IMR-90 (cell line): ENCODE data around the gene RAI14. TPM values are rescaled to one million over a fixed set of nuclear protein-coding genes. Genes with fewer than 3 reads are reported as not detected.

ENCODE experiments used
- ATAC-seq: fragments of 200-7000 bp; cut with Tn5 transposase; 2 replicates; pipeline ENCODE4 v1.9.1; 2020; ENCODE audit warnings: low read depth, mild to moderate bottlenecking, moderate library complexity
- BruUV-seq: library from RNA; stranded (reverse); fragments of 400-500 nt; replicated peaks from 2 replicates; lab custom pipeline; 2021; lab: Mats Ljungman, UMichigan
- CTCF ChIA-PET: fragments of 300-600 bp; formaldehyde crosslinking; extraction: SDS; loops from one replicate; lab custom pipeline; 2021; ENCODE audit warnings: antibody characterized with exemption; lab: Yijun Ruan, JAX
- POLR2A ChIA-PET: fragments of 300-600 bp; sonication (Branson Sonifier 250); formaldehyde crosslinking; loops from one replicate; lab custom pipeline; 2022; ENCODE audit warnings: antibody characterized with exemption; ENCODE audit not compliant: unreplicated experiment; lab: Charles Lee
- DNase-seq: peaks from one replicate; pipeline ENCODE4 v3.0.0; 2013
- H2AFZ ChIP-seq: replicated peaks from 2 replicates; pipeline ENCODE3; 2013; ENCODE audit warnings: low read length, mild to moderate bottlenecking; ENCODE audit not compliant: poor library complexity
- H2AK5ac ChIP-seq: 2 replicates; pipeline ENCODE4 v1.6.1; 2013; ENCODE audit warnings: low read depth, low read length, inconsistent platforms
- H2AK9ac ChIP-seq: replicated peaks from 2 replicates; pipeline ENCODE3; 2013; ENCODE audit warnings: mild to moderate bottlenecking, low read depth, low read length, moderate library complexity; ENCODE audit not compliant: poor library complexity
- H2BK120ac ChIP-seq: 2 replicates; pipeline ENCODE4 v1.6.1; 2013; ENCODE audit warnings: low read depth, low read length, inconsistent platforms
- H2BK15ac ChIP-seq: 3 replicates; pipeline ENCODE4 v1.6.1; 2013; ENCODE audit warnings: low read depth, low read length, inconsistent platforms
- H2BK20ac ChIP-seq: 2 replicates; pipeline ENCODE4 v1.6.1; 2013; ENCODE audit warnings: low read depth, mild to moderate bottlenecking, inconsistent platforms, low read length, moderate library complexity
- H2BK5ac ChIP-seq: 2 replicates; pipeline ENCODE4 v1.6.1; 2013; ENCODE audit warnings: mild to moderate bottlenecking, low read depth, low read length, inconsistent platforms; ENCODE audit not compliant: poor library complexity, severe bottlenecking
- H3K14ac ChIP-seq: replicated peaks from 2 replicates; pipeline ENCODE4 v1.6.1; 2013; ENCODE audit warnings: low read depth, low read length, inconsistent platforms
- H3K18ac ChIP-seq: 2 replicates; pipeline ENCODE4 v1.6.1; 2013; ENCODE audit warnings: low read depth, low read length, control low read depth
- H3K23ac ChIP-seq: 2 replicates; pipeline ENCODE4 v1.6.1; 2013; ENCODE audit warnings: low read depth, low read length, inconsistent platforms
- H3K27ac ChIP-seq: 2 replicates; pipeline ENCODE4 v1.5.1; 2013; ENCODE audit warnings: mild to moderate bottlenecking, control low read depth, low read length; ENCODE audit not compliant: insufficient read depth
- H3K27me3 ChIP-seq: 2 replicates; pipeline ENCODE4 v1.6.1; 2013; ENCODE audit warnings: low read length; ENCODE audit not compliant: control insufficient read depth, insufficient read depth
- H3K36me3 ChIP-seq: 2 replicates; pipeline ENCODE4 v1.6.1; 2013; ENCODE audit warnings: low read length, mixed read lengths; ENCODE audit not compliant: control insufficient read depth, insufficient read depth
- H3K4ac ChIP-seq: 2 replicates; pipeline ENCODE4 v1.6.1; 2013; ENCODE audit warnings: low read depth, low read length, inconsistent platforms
- H3K4me1 ChIP-seq: 2 replicates; pipeline ENCODE4 v1.6.1; 2013; ENCODE audit warnings: low read length, mixed read lengths; ENCODE audit not compliant: control insufficient read depth, insufficient read depth
- H3K4me2 ChIP-seq: 2 replicates; pipeline ENCODE4 v1.6.1; 2013; ENCODE audit warnings: low read depth, mild to moderate bottlenecking, control low read depth, low read length, moderate library complexity
- H3K4me3 ChIP-seq: 2 replicates; pipeline ENCODE4 v1.5.1; 2013; ENCODE audit warnings: low read depth, mild to moderate bottlenecking, control low read depth, low read length, moderate library complexity; ENCODE audit not compliant: insufficient read depth
- H3K56ac ChIP-seq: 2 replicates; pipeline ENCODE4 v1.6.1; 2013; ENCODE audit warnings: low read length, inconsistent platforms; ENCODE audit not compliant: insufficient read depth; ENCODE audit errors: extremely low read depth
- H3K79me1 ChIP-seq, 2 experiments: 2 replicates each; pipeline ENCODE4 v1.6.1; 2013; ENCODE audit warnings: low read length in 2 of 2, inconsistent platforms in 1 of 2, low read depth in 1 of 2
- H3K9ac ChIP-seq: 2 replicates; pipeline ENCODE4 v1.6.1; 2013; ENCODE audit warnings: low read depth, low read length, control low read depth
- H3K9me1 ChIP-seq: 2 replicates; pipeline ENCODE4 v1.6.1; 2013; ENCODE audit warnings: low read length, inconsistent platforms; ENCODE audit not compliant: insufficient read depth
- H3K9me3 ChIP-seq: 2 replicates; pipeline ENCODE4 v1.6.1; 2013; ENCODE audit warnings: low read length; ENCODE audit not compliant: control insufficient read depth, insufficient read depth
- H4K20me1 ChIP-seq: 2 replicates; pipeline ENCODE4 v1.6.1; 2013; ENCODE audit warnings: low read length, inconsistent platforms; ENCODE audit not compliant: insufficient read depth
- H4K5ac ChIP-seq: 2 replicates; pipeline ENCODE4 v1.6.1; 2013; ENCODE audit warnings: mild to moderate bottlenecking, low read depth, low read length, control low read depth
- H4K8ac ChIP-seq, 2 experiments: 2 replicates each; pipeline ENCODE4 v1.6.1; 2013; ENCODE audit warnings: low read depth in 2 of 2, low read length in 2 of 2, control low read depth in 1 of 2, inconsistent platforms in 1 of 2
- H4K91ac ChIP-seq: 2 replicates; pipeline ENCODE4 v1.6.1; 2013; ENCODE audit warnings: low read depth, low read length, inconsistent platforms; ENCODE audit not compliant: insufficient read depth
- NFE2L2 ChIP-seq: fragments of 150-350 bp; IDR thresholded peaks from 2 replicates; pipeline ENCODE4 v1.6.1; 2016; ENCODE audit warnings: low read depth, mild to moderate bottlenecking, low read length
- POLR2A ChIP-seq: IDR thresholded peaks from 2 replicates; pipeline ENCODE4 v1.6.1; 2012; ENCODE audit warnings: mild to moderate bottlenecking, low read depth, low read length
- RCOR1 ChIP-seq: IDR thresholded peaks from 2 replicates; pipeline ENCODE4 v1.6.1; 2012; ENCODE audit warnings: mild to moderate bottlenecking, low read length, improper control_type of control experiment; ENCODE audit not compliant: insufficient replicate concordance
- WGBS, 2 experiments: methylation state at CpG; one replicate each; pipeline versions ENCODE4 v1.1.5 to v1.1.7; 2013; ENCODE audit warnings: missing lambda C conversion rate in 2 of 2; ENCODE audit not compliant: insufficient read length in 1 of 2; ENCODE audit errors: extremely low coverage in 2 of 2; 5-methylcytosine and 5-hydroxymethylcytosine counted together
- dilution Hi-C: fragments of 300-500 bp; cut with HindIII; formaldehyde crosslinking; loops from one replicate; pipeline ENCODE4 v1.14.3; 2018; ENCODE audit warnings: low sequenced_read_pairs; ENCODE audit not compliant: unreplicated experiment
- in situ Hi-C: fragments of 300-500 bp; cut with MboI; formaldehyde crosslinking; loops from 3 replicates; pipeline ENCODE4 v1.14.3; 2019; ENCODE audit warnings: low sequenced_read_pairs, inconsistent platforms, mixed read lengths
- intact Hi-C: fragments of 100-400 bp; cut with micrococcal nuclease; formaldehyde crosslinking; loops from 2 replicates; pipeline ENCODE4 v1.10.0; 2022
- polyA plus RNA-seq, 3 experiments: library from polyadenylated mRNA; depleted of rRNA; stranded (reverse); fragments of >200 nt; gene quantifications; 2 replicates each; pipeline ENCODE4 v1.2.3, GENCODE V29; 2012; ENCODE audit warnings: low replicate concordance in 1 of 3
- total RNA-seq: library from RNA; depleted of rRNA; stranded (reverse); fragments of >200 nt; gene quantifications from 2 replicates; pipeline ENCODE4 v1.2.3, GENCODE V29; 2012

The RAI14 gene
- total and polyA plus RNA-seq, 2 of the 4 experiments (the other 2 are of a cell fraction): 221 to 267 TPM

GRCh38 chr5:34826347-34826746 is 170.2 kb downstream of the RAI14 start:
- Histone ChIP-seq H3K4me1 (peaks cover 4% of the 10 kb centered on the region; the same call in 1 of the 2 replicates), H3K4me2 (no peak overlapping the region), H3K9me1 (0 out of 2 replicates have a peak, but pooled peaks cover 4% of the 10 kb centered on the region), H3K56ac (no peak overlapping the region), H2AFZ (no peak overlapping the region), H4K20me1 (peaks cover 9% of the 10 kb centered on the region; the same call in 1 of the 2 replicates), H3K27ac (no peak overlapping the region), H3K79me1 (peaks cover 44 to 56% of the 10 kb centered on the region in 2 experiments), H3K36me3 (peaks cover 70% of the 10 kb centered on the region), H3K27me3 (no peaks in the 10 kb centered on the region), H3K4ac (no peak overlapping the region), H4K91ac (no peak overlapping the region), H2BK15ac (no peak overlapping the region), H3K23ac (no peak overlapping the region), H2BK20ac (no peak overlapping the region), H4K8ac (no peak overlapping the region), H2AK9ac (no peak overlapping the region), H3K4me3 (no peak overlapping the region), H2BK5ac (no peak overlapping the region), H2AK5ac (no peak overlapping the region), H3K9ac (no peak overlapping the region), H3K18ac (no peak overlapping the region), H3K9me3 (peaks cover 2% of the 10 kb centered on the region), H3K14ac (no peak overlapping the region), H4K5ac (no peak overlapping the region), H2BK120ac (no peak overlapping the region)
- dilution Hi-C loops (no loop called here), intact Hi-C loops (no loop called here), in situ Hi-C loops (no loop called here)
- DNase-seq (peak; percentile 23), ATAC-seq (peak; percentile 19; the same call in 1 of the 2 replicates)
- no TSS peak for BruUV-seq
- TF ChIP-seq NFE2L2 (no peak), POLR2A (no peak), RCOR1 (no peak)
- ChIA-PET POLR2A (no interaction called here), CTCF (no interaction called here)
- WGBS, 2 experiments: 90% methylated on average over 2 of the region's 6 CpGs; no CpG with 5 or more reads in 1 of the 2 experiments
